Skin of body (tissue), 2 donors: ENCODE results near the gene SPATA20. TPM values are rescaled to one million over a fixed set of nuclear protein-coding genes. Genes with fewer than 3 reads are reported as not detected.

Experiments used
- DNase-seq: peaks from one replicate; lab custom pipeline; 2025; lab: John Stamatoyannopoulos, UW
- total RNA-seq: library from RNA; depleted of rRNA; stranded (reverse); fragments of >200 nt; gene quantifications from one replicate; pipeline ENCODE4 v1.2.3, GENCODE V29; 2014

SPATA20 gene
- 19.3 TPM for total RNA-seq

GRCh38 chr17:50547035-50547735, at the start of gene SPATA20:
Gene SPATA20 (plus strand): TSS chr17:50547174. CDS start chr17:50547209, 35 bp downstream.
- peak; percentile 77 for DNase-seq

GRCh38 chr17:50498021-50498874, 48.7 kb upstream of the SPATA20 start:
- DNase-seq = no peak

- no peak for DNase-seq
Measured at GRCh38 chr17:50499270-50499669, 47.7 kb upstream of the SPATA20 start.

GRCh38 chr17:50499721-50500120, 47.3 kb upstream of the SPATA20 start:
- DNase-seq = no peak

GRCh38 chr17:50501054-50501453, 45.9 kb upstream of the SPATA20 start:
- no peak for DNase-seq

- DNase-seq = no peak
Measured at GRCh38 chr17:50502301-50502990, 44.5 kb upstream of the SPATA20 start.

GRCh38 chr17:50505591-50506130, 41.3 kb upstream of the SPATA20 start:
- no peak for DNase-seq

GRCh38 chr17:50506298-50506697, 40.7 kb upstream of the SPATA20 start:
- DNase-seq = no peak

GRCh38 chr17:50507871-50508572, 39.0 kb upstream of the SPATA20 start, which contains the start of gene MYCBPAP:
Gene MYCBPAP (plus strand): TSS chr17:50508439. CDS start chr17:50508675, 236 bp downstream.
- DNase-seq = peak; percentile 65

- DNase-seq = peak; percentile 17
Measured at GRCh38 chr17:50508573-50509460, 38.2 kb upstream of the SPATA20 start.

GRCh38 chr17:50511058-50511457, 35.9 kb upstream of the SPATA20 start:
- DNase-seq = no peak

- DNase-seq = no peak
Measured at GRCh38 chr17:50513495-50513894, 33.5 kb upstream of the SPATA20 start.

- no peak for DNase-seq
Measured at GRCh38 chr17:50514388-50514787, 32.6 kb upstream of the SPATA20 start.

GRCh38 chr17:50514936-50515702, 31.9 kb upstream of the SPATA20 start:
- no peak for DNase-seq

GRCh38 chr17:50517011-50517410, 30.0 kb upstream of the SPATA20 start:
- DNase-seq = no peak

GRCh38 chr17:50517504-50518383, 29.2 kb upstream of the SPATA20 start:
- no peak for DNase-seq

- DNase-seq = no peak
Measured at GRCh38 chr17:50518384-50519023, 28.5 kb upstream of the SPATA20 start.
